ENCODE results near the gene GNPDA1. TPM values are rescaled to one million over a fixed set of nuclear protein-coding genes. Genes with fewer than 3 reads are reported as not detected.

The GNPDA1 gene
- 40.6 TPM for polyA plus RNA-seq (2013, experiment 1 of 2)
- polyA plus RNA-seq (2013, experiment 2 of 2), result 41.0 TPM

DNA sequence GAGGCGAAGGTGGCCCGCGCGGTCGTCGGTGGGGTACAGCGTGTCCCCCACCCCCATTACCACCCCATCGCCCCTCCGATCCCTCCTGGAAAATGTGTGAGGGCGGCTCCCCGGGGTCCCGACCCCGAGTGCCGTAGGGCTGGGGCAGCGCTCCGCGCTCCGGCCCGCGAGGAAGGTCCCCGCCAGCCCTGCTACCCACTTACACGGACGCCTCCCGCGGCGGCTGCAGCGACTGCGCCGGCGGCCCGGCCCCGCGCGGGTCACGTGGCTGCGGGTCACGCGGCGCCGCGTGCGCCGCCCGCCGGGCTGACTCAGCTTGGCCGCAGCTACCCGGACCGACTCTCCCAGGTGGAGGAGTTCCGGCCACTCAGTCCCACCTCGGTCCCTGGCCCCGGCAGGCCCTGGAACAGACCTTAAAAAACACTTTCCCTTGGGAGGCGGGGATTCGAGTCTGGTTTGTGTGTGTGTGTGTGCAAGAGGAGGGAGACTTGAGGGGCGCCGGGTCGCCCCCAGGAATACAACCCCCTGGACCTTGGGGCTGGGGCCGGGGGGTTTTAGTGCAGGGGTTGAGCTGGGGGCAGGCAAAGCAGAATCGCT lies at the start of gene GNPDA1:
TSS of gene GNPDA1 (minus strand) at position 236 of the 597 bp plus-strand sequence. CDS start 992 bp downstream, outside the sequence.
- 2% methylated on average over 45 of the region's 58 CpGs for WGBS
- peak; percentile 71 for DNase-seq
- H2BK120ac ChIP-seq (ENCODE audit: low read depth, low read length), result peak within 1 kb of the TSS; percentile 29

GRCh38 chr5:142059304-142059940 lies 46.6 kb upstream of the GNPDA1 start:
- Histone ChIP-seq H4K8ac (ENCODE audit: low read length) (no peak overlapping the region), H3K79me1 (replicated peaks; ENCODE audit: low read length, poor library complexity, severe bottlenecking) (no peaks in the 10 kb centered on the region), H2BK120ac (ENCODE audit: low read depth, low read length) (no peak overlapping the region), H2BK12ac (ENCODE audit: low read length in 2 of 2) (no peak overlapping the region), H2AK5ac (ENCODE audit: low read length, severe bottlenecking) (no peak overlapping the region), H3K36me3 (ENCODE audit: control insufficient read depth in 1 of 2, insufficient read depth in 2 of 2, low read depth in 1 of 2, low read length in 2 of 2) (no peaks in the 10 kb centered on the region), H3K4ac (ENCODE audit: low read depth in 1 of 2, low read length in 2 of 2) (no peak overlapping the region), H3K4me2 (ENCODE audit: low read length, poor library complexity, severe bottlenecking) (no peak overlapping the region), H3K18ac (ENCODE audit: low read depth in 1 of 2, low read length in 2 of 2) (no peak overlapping the region), H3K27me3 (ENCODE audit: control insufficient read depth in 1 of 2, insufficient read depth in 1 of 2, low read length in 2 of 2) (no peaks in the 10 kb centered on the region), H2BK15ac (ENCODE audit: low read depth, poor library complexity, severe bottlenecking) (no peak overlapping the region), H2BK5ac (ENCODE audit: low read depth, low read length, poor library complexity, severe bottlenecking) (no peak overlapping the region), H3K4me3 (ENCODE audit: insufficient read depth in 1 of 2, low read depth in 1 of 2, low read length in 2 of 2) (no peak overlapping the region), H3K27ac (ENCODE audit: low read length, poor library complexity, severe bottlenecking) (no peak overlapping the region), H3K9ac (ENCODE audit: low read length) (no peak overlapping the region), H3K23ac (ENCODE audit: low read length in 2 of 2) (no peak overlapping the region), H4K91ac (ENCODE audit: low read length) (no peak overlapping the region), H3K9me3 (ENCODE audit: control insufficient read depth, low read length) (no peaks in the 10 kb centered on the region), H3K4me1 (ENCODE audit: control insufficient read depth, insufficient read depth, low read depth, low read length) (peaks cover 8% of the 10 kb centered on the region), H3K14ac (ENCODE audit: low read length in 2 of 2) (no peak overlapping the region), H2AFZ (ENCODE audit: low read depth, low read length) (no peak overlapping the region)
- no peak for DNase-seq
- no CpG with 5 or more reads among the region's 1 CpG for WGBS

More for the DNA sequence above, at the start of gene GNPDA1:
- peak within 1 kb of the TSS; percentile 86 for H2AK5ac ChIP-seq (ENCODE audit: low read length, severe bottlenecking)
- H3K79me1 ChIP-seq (replicated peaks; ENCODE audit: low read length, poor library complexity, severe bottlenecking), result peaks cover 10% of the 10 kb centered on the region
- H4K8ac ChIP-seq (ENCODE audit: low read length), result peak within 1 kb of the TSS; percentile 74
- peak within 1 kb of the TSS in 1 of 2 experiments; percentile 94 for H2BK12ac ChIP-seq (ENCODE audit: low read length in 2 of 2)
- H3K4me2 ChIP-seq (ENCODE audit: low read length, poor library complexity, severe bottlenecking), result peak within 1 kb of the TSS; percentile 74
- H3K27me3 ChIP-seq (ENCODE audit: control insufficient read depth in 1 of 2, insufficient read depth in 1 of 2, low read length in 2 of 2), result no peaks in the 10 kb centered on the region
- H2BK15ac ChIP-seq (ENCODE audit: low read depth, poor library complexity, severe bottlenecking), result peak within 1 kb of the TSS; percentile 94
- no peaks in the 10 kb centered on the region for H3K9me3 ChIP-seq (ENCODE audit: control insufficient read depth, low read length)
- peak within 1 kb of the TSS; percentile 58 to 88 for H3K18ac ChIP-seq (ENCODE audit: low read depth in 1 of 2, low read length in 2 of 2)
- no peak within 1 kb of the TSS for H3K23ac ChIP-seq (ENCODE audit: low read length in 2 of 2)
- H2BK5ac ChIP-seq (ENCODE audit: low read depth, low read length, poor library complexity, severe bottlenecking), result peak within 1 kb of the TSS; percentile 46
- peak within 1 kb of the TSS; percentile 41 for H3K27ac ChIP-seq (ENCODE audit: low read length, poor library complexity, severe bottlenecking)
- H3K4me3 ChIP-seq (ENCODE audit: insufficient read depth in 1 of 2, low read depth in 1 of 2, low read length in 2 of 2), result peak within 1 kb of the TSS; percentile 67 to 97
- peak within 1 kb of the TSS in 1 of 2 experiments; percentile 94 for H3K14ac ChIP-seq (ENCODE audit: low read length in 2 of 2)
- peak within 1 kb of the TSS; percentile 87 for H2AFZ ChIP-seq (ENCODE audit: low read depth, low read length)
- peaks cover 7 to 30% of the 10 kb centered on the region in 2 experiments for H3K36me3 ChIP-seq (ENCODE audit: control insufficient read depth in 1 of 2, insufficient read depth in 2 of 2, low read depth in 1 of 2, low read length in 2 of 2)
- peak within 1 kb of the TSS; percentile 66 for H4K91ac ChIP-seq (ENCODE audit: low read length)
- peak within 1 kb of the TSS; percentile 98 for H3K9ac ChIP-seq (ENCODE audit: low read length)
- peak within 1 kb of the TSS; percentile 73 to 92 for H3K4ac ChIP-seq (ENCODE audit: low read depth in 1 of 2, low read length in 2 of 2)
- H3K4me1 ChIP-seq (ENCODE audit: control insufficient read depth, insufficient read depth, low read depth, low read length), result peaks cover 26% of the 10 kb centered on the region

GRCh38 chr5:142057697-142058056 lies 44.9 kb upstream of the GNPDA1 start:
- no peak overlapping the region for H2BK15ac ChIP-seq (ENCODE audit: low read depth, poor library complexity, severe bottlenecking)
- H3K9me3 ChIP-seq (ENCODE audit: control insufficient read depth, low read length), result no peaks in the 10 kb centered on the region
- no peak overlapping the region for H2AFZ ChIP-seq (ENCODE audit: low read depth, low read length)
- H3K4me2 ChIP-seq (ENCODE audit: low read length, poor library complexity, severe bottlenecking), result no peak overlapping the region
- no peak overlapping the region for H3K14ac ChIP-seq (ENCODE audit: low read length in 2 of 2)
- H3K27ac ChIP-seq (ENCODE audit: low read length, poor library complexity, severe bottlenecking), result no peak overlapping the region
- no peak overlapping the region for H2BK120ac ChIP-seq (ENCODE audit: low read depth, low read length)
- no peaks in the 10 kb centered on the region for H3K79me1 ChIP-seq (replicated peaks; ENCODE audit: low read length, poor library complexity, severe bottlenecking)
- H3K27me3 ChIP-seq (ENCODE audit: control insufficient read depth in 1 of 2, insufficient read depth in 1 of 2, low read length in 2 of 2), result no peaks in the 10 kb centered on the region
- H2BK5ac ChIP-seq (ENCODE audit: low read depth, low read length, poor library complexity, severe bottlenecking), result no peak overlapping the region
- H3K9ac ChIP-seq (ENCODE audit: low read length), result no peak overlapping the region
- DNase-seq, result no peak
- no peak overlapping the region for H4K8ac ChIP-seq (ENCODE audit: low read length)
- no peak overlapping the region for H3K4ac ChIP-seq (ENCODE audit: low read depth in 1 of 2, low read length in 2 of 2)
- H3K18ac ChIP-seq (ENCODE audit: low read depth in 1 of 2, low read length in 2 of 2), result no peak overlapping the region
- H2AK5ac ChIP-seq (ENCODE audit: low read length, severe bottlenecking), result no peak overlapping the region
- no peak overlapping the region for H3K4me3 ChIP-seq (ENCODE audit: insufficient read depth in 1 of 2, low read depth in 1 of 2, low read length in 2 of 2)
- H4K91ac ChIP-seq (ENCODE audit: low read length), result no peak overlapping the region
- H2BK12ac ChIP-seq (ENCODE audit: low read length in 2 of 2), result no peak overlapping the region
- H3K23ac ChIP-seq (ENCODE audit: low read length in 2 of 2), result no peak overlapping the region
- peaks cover 2% of the 10 kb centered on the region for H3K4me1 ChIP-seq (ENCODE audit: control insufficient read depth, insufficient read depth, low read depth, low read length)
- no peaks in the 10 kb centered on the region for H3K36me3 ChIP-seq (ENCODE audit: control insufficient read depth in 1 of 2, insufficient read depth in 2 of 2, low read depth in 1 of 2, low read length in 2 of 2)

DNA sequence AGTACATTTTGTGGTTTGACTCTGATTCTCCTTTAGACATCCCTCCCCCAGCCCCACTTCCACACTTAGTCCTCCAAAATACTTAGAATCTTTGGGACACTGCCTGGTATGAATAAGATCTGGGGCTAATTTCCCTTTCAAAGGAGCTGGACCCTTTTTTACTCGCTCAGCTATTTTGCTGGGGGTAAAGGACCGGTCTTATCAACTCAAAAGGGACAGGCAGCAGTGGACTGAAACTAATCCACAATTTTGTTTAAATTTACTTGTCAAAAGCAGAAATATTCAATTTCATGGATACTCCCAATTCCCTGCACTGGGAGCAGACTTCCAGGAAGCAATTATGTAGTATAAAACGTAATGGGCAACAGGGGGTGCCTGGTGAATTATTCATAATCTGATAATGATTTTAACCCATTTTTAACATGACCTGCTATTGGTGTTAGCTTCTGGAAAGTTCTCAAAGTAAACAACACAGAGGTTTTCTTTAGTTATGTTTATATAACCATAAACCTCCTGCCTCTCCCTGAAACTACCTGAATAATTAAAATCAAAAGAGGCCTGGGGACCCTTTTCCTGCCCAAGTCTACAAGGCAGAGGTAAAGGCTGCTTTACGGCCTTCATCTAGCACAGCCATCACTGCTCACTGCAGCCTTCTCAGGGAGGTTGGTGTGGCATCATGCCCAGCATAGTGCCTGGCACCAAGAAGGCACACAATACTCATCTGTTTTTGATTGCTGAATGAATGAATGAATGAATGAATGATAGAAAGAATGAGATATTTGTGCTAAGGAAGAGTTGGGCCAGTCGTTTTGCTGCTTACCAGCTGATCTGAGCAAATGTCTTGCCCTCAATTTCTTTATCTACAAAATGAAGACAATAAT lies 44.2 kb upstream of the GNPDA1 start:
- 93% methylated on average over 3 of the region's 5 CpGs for WGBS
- Histone ChIP-seq H4K91ac (ENCODE audit: low read length) (no peak overlapping the region), H3K36me3 (ENCODE audit: control insufficient read depth in 1 of 2, insufficient read depth in 2 of 2, low read depth in 1 of 2, low read length in 2 of 2) (no peaks in the 10 kb centered on the region)

More for the DNA sequence above, 44.2 kb upstream of the GNPDA1 start:
- Histone ChIP-seq H3K14ac (ENCODE audit: low read length in 2 of 2) (no peak overlapping the region), H2BK120ac (ENCODE audit: low read depth, low read length) (no peak overlapping the region), H2BK15ac (ENCODE audit: low read depth, poor library complexity, severe bottlenecking) (no peak overlapping the region), H3K4ac (ENCODE audit: low read depth in 1 of 2, low read length in 2 of 2) (no peak overlapping the region), H3K4me3 (ENCODE audit: insufficient read depth in 1 of 2, low read depth in 1 of 2, low read length in 2 of 2) (no peak overlapping the region), H3K4me2 (ENCODE audit: low read length, poor library complexity, severe bottlenecking) (no peak overlapping the region), H3K18ac (ENCODE audit: low read depth in 1 of 2, low read length in 2 of 2) (no peak overlapping the region), H2AFZ (ENCODE audit: low read depth, low read length) (no peak overlapping the region), H3K9ac (ENCODE audit: low read length) (peak overlapping the region; percentile 1), H3K79me1 (replicated peaks; ENCODE audit: low read length, poor library complexity, severe bottlenecking) (no peaks in the 10 kb centered on the region), H2AK5ac (ENCODE audit: low read length, severe bottlenecking) (no peak overlapping the region), H3K9me3 (ENCODE audit: control insufficient read depth, low read length) (no peaks in the 10 kb centered on the region), H2BK12ac (ENCODE audit: low read length in 2 of 2) (no peak overlapping the region), H2BK5ac (ENCODE audit: low read depth, low read length, poor library complexity, severe bottlenecking) (no peak overlapping the region), H4K8ac (ENCODE audit: low read length) (no peak overlapping the region), H3K23ac (ENCODE audit: low read length in 2 of 2) (no peak overlapping the region), H3K27me3 (ENCODE audit: control insufficient read depth in 1 of 2, insufficient read depth in 1 of 2, low read length in 2 of 2) (no peaks in the 10 kb centered on the region), H3K4me1 (ENCODE audit: control insufficient read depth, insufficient read depth, low read depth, low read length) (peaks cover 2% of the 10 kb centered on the region), H3K27ac (ENCODE audit: low read length, poor library complexity, severe bottlenecking) (no peak overlapping the region)
- no peak for DNase-seq

Data from mesenchymal stem cell (in vitro differentiated cells and primary cell).